HepG2 (cell line): ENCODE measurements around the gene RABGAP1L. TPM values are rescaled to one million over a fixed set of nuclear protein-coding genes. Genes with fewer than 3 reads are reported as not detected.
A peak's percentile ranks its signal among the peaks of the same experiment; 100 is the strongest.

Experiments used
- CHCHD3 ChIP-seq: sonication (generic); formaldehyde crosslinking; IDR thresholded peaks from 2 replicates; pipeline ENCODE4 v1.8.0; 2022; ENCODE audit warnings: mild to moderate bottlenecking, missing genetic modification reagents, moderate library complexity
- ELF3 ChIP-seq: IDR thresholded peaks from 2 replicates; pipeline ENCODE4 v1.6.1; 2016; ENCODE audit warnings: missing genetic modification reagents, missing compliant biosample characterization
- FOXK1 ChIP-seq: sonication (generic); formaldehyde crosslinking; IDR thresholded peaks from 2 replicates; pipeline ENCODE4 v1.4.0; 2020; ENCODE audit warnings: low read depth, missing genetic modification reagents, borderline replicate concordance
- GATAD2A ChIP-seq: IDR thresholded peaks from 2 replicates; pipeline ENCODE4 v1.6.1; 2016
- KLF6 ChIP-seq: IDR thresholded peaks from 2 replicates; pipeline ENCODE4 v1.8.0; 2016; ENCODE audit warnings: missing biosample characterization, missing genetic modification reagents
- NFIB ChIP-seq: sonication (generic); formaldehyde crosslinking; IDR thresholded peaks from 2 replicates; pipeline ENCODE4 v1.9.0; 2021; ENCODE audit warnings: missing genetic modification reagents, mild to moderate bottlenecking, borderline replicate concordance
- RFXAP ChIP-seq: sonication (generic); formaldehyde crosslinking; IDR thresholded peaks from 2 replicates; pipeline ENCODE4 v1.4.0; 2020; ENCODE audit warnings: missing genetic modification reagents, borderline replicate concordance
- SATB2 ChIP-seq: sonication (generic); formaldehyde crosslinking; IDR thresholded peaks from 2 replicates; pipeline ENCODE4 v1.5.0; 2020; ENCODE audit warnings: missing genetic modification reagents
- ZFP62 ChIP-seq: sonication (generic); formaldehyde crosslinking; IDR thresholded peaks from 2 replicates; pipeline ENCODE4 v1.4.0; 2020; ENCODE audit warnings: missing genetic modification reagents
- ZNF484 ChIP-seq: sonication (generic); formaldehyde crosslinking; IDR thresholded peaks from 2 replicates; pipeline ENCODE4 v1.5.1; 2020; ENCODE audit warnings: mild to moderate bottlenecking, low read depth, missing genetic modification reagents, borderline replicate concordance
- ZNF652 ChIP-seq: IDR thresholded peaks from 2 replicates; pipeline ENCODE4 v1.6.1; 2016; ENCODE audit warnings: low read depth, borderline replicate concordance
- ZNF782 ChIP-seq: sonication (generic); formaldehyde crosslinking; IDR thresholded peaks from 2 replicates; pipeline ENCODE4 v1.4.0; 2020; ENCODE audit warnings: missing genetic modification reagents, mild to moderate bottlenecking, borderline replicate concordance
- ZNF83 ChIP-seq: sonication (generic); formaldehyde crosslinking; IDR thresholded peaks from 2 replicates; pipeline ENCODE4 v1.4.0; 2020; ENCODE audit warnings: missing genetic modification reagents, mild to moderate bottlenecking, borderline replicate concordance
- polyA plus RNA-seq, 8 experiments: library from polyadenylated mRNA; depleted of rRNA in 3 of 8; stranded (reverse) in 7 of 8; unstranded in 1 of 8; fragments of >200 nt; fragmentation: Illumina TruSeq in 4 of 8; extraction: Trizol in 4 of 8; gene quantifications; 2 replicates each; pipeline versions ENCODE4 v1.2.1 to v1.2.3, GENCODE V29; 2011 to 2016; ENCODE audit warnings: low read depth in 4 of 8, missing spikeins in 1 of 8, mixed read lengths in 1 of 8; ENCODE audit not compliant: insufficient read depth in 1 of 8
- total RNA-seq, 5 experiments: library from RNA; depleted of rRNA; stranded (reverse); fragments of >200 nt; fragmentation: Illumina TruSeq; extraction: Trizol; gene quantifications; 2 replicates each; pipeline ENCODE4 v1.2.3, GENCODE V29; 2016; ENCODE audit warnings: low read depth in 1 of 5
- TF ChIP-seq, protein P1 (sequence below): sonication (generic); formaldehyde crosslinking; IDR thresholded peaks from 2 replicates; pipeline ENCODE4 v1.4.0; 2020; ENCODE audit warnings: missing genetic modification reagents
- TF ChIP-seq, protein P2 (sequence below), 2 experiments: IDR thresholded peaks; 2 replicates each; pipeline ENCODE4 v1.6.1; 2011 to 2012; ENCODE audit warnings: low read length in 2 of 2, borderline replicate concordance in 1 of 2, low read depth in 1 of 2, mild to moderate bottlenecking in 1 of 2, moderate library complexity in 1 of 2
- TF ChIP-seq, protein P3 (sequence below): sonication (generic); formaldehyde crosslinking; IDR thresholded peaks from 2 replicates; pipeline ENCODE4 v1.4.0; 2020; ENCODE audit warnings: missing genetic modification reagents, mild to moderate bottlenecking, borderline replicate concordance
- TF ChIP-seq, protein P4 (sequence below): sonication (generic); formaldehyde crosslinking; IDR thresholded peaks from 2 replicates; pipeline ENCODE4 v1.4.0; 2020; ENCODE audit warnings: mild to moderate bottlenecking, missing genetic modification reagents

The RABGAP1L gene
- total and polyA plus RNA-seq, 2 of the 13 experiments (the other 11 are each of a cell fraction or from before 2014, with no cell fraction given), result 7.9 to 22.6 TPM

DNA sequence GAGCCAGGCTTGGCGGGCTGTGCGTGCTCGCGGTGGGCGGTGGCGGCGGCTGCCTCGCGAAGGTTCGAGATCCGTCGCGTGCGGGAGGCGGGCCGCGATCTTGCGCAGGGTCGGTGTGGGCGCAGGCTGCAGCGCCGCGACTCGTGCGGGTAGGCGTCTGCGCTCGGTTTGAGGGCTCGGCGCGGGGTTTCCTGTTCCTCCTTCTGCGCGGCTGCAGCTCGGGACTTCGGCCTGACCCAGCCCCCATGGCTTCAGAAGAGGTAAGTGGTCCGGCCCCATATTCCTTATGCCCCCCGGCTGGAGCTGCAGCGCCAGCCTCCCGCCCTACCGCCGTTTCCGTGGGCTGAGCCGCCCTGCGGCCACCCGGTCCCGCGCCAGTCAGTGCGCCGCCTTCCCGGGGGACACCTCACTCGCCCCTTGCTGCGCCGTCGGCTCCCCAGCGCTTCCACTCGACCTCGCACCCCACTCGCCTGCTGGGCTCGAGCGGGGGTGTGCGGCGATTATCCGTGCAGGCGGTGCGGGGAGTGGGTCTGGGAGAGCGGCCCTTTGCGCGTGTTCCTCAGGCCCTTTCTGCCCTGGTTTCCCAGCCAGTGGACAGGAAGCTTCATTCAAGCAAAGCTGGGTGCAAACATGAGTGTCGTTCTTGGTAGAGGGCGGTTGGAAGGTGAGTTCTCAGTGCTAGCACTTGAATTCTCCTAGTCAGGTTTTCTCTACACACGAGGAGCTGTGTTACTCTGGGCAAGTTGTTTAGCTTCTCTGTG, 840.8 kb downstream of the RABGAP1L start, which contains the start of gene CACYBP (continued):
- TF ChIP-seq GATAD2A (CRISPR knock-in tag) (no peak), ZNF652 (CRISPR knock-in tag) (no peak), KLF6 (CRISPR knock-in tag) (peak; percentile 89), FOXK1 (CRISPR knock-in tag) (no peak), NFIB (CRISPR knock-in tag) (no peak), ZNF782 (CRISPR knock-in tag) (peak; percentile 94), CHCHD3 (CRISPR knock-in tag) (0 out of 2 replicates have a peak, but pooled peaks have one; percentile 82), RFXAP (CRISPR knock-in tag) (peak; percentile 66; the same call in 1 of the 2 replicates), ZFP62 (CRISPR knock-in tag) (no peak), ZNF484 (peak; percentile 55; the same call in 1 of the 2 replicates), SATB2 (peak; percentile 34; the same call in 1 of the 2 replicates), ELF3 (peak; percentile 14; the same call in 1 of the 2 replicates), ZNF83 (CRISPR knock-in tag) (peak; percentile 73; the same call in 1 of the 2 replicates)
- TF ChIP-seq, protein P1, sequence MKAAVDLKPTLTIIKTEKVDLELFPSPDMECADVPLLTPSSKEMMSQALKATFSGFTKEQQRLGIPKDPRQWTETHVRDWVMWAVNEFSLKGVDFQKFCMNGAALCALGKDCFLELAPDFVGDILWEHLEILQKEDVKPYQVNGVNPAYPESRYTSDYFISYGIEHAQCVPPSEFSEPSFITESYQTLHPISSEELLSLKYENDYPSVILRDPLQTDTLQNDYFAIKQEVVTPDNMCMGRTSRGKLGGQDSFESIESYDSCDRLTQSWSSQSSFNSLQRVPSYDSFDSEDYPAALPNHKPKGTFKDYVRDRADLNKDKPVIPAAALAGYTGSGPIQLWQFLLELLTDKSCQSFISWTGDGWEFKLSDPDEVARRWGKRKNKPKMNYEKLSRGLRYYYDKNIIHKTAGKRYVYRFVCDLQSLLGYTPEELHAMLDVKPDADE (CRISPR knock-in tag), result peak; percentile 96
- TF ChIP-seq, protein P2, sequence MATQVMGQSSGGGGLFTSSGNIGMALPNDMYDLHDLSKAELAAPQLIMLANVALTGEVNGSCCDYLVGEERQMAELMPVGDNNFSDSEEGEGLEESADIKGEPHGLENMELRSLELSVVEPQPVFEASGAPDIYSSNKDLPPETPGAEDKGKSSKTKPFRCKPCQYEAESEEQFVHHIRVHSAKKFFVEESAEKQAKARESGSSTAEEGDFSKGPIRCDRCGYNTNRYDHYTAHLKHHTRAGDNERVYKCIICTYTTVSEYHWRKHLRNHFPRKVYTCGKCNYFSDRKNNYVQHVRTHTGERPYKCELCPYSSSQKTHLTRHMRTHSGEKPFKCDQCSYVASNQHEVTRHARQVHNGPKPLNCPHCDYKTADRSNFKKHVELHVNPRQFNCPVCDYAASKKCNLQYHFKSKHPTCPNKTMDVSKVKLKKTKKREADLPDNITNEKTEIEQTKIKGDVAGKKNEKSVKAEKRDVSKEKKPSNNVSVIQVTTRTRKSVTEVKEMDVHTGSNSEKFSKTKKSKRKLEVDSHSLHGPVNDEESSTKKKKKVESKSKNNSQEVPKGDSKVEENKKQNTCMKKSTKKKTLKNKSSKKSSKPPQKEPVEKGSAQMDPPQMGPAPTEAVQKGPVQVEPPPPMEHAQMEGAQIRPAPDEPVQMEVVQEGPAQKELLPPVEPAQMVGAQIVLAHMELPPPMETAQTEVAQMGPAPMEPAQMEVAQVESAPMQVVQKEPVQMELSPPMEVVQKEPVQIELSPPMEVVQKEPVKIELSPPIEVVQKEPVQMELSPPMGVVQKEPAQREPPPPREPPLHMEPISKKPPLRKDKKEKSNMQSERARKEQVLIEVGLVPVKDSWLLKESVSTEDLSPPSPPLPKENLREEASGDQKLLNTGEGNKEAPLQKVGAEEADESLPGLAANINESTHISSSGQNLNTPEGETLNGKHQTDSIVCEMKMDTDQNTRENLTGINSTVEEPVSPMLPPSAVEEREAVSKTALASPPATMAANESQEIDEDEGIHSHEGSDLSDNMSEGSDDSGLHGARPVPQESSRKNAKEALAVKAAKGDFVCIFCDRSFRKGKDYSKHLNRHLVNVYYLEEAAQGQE (IDR thresholded peaks at IDR 0.05; ENCODE audit: borderline replicate concordance in 1 of 2, low read depth in 1 of 2, low read length in 2 of 2), result 0 out of 4 replicates have a peak, but pooled peaks of 1 of the 2 experiments have one; percentile 41
- TF ChIP-seq, protein P3, sequence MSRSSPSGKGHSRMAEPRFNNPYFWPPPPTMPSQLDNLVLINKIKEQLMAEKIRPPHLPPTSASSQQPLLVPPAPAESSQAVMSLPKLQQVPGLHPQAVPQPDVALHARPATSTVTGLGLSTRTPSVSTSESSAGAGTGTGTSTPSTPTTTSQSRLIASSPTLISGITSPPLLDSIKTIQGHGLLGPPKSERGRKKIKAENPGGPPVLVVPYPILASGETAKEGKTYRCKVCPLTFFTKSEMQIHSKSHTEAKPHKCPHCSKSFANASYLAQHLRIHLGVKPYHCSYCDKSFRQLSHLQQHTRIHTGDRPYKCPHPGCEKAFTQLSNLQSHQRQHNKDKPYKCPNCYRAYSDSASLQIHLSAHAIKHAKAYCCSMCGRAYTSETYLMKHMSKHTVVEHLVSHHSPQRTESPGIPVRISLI (CRISPR knock-in tag), result no peak
- TF ChIP-seq, protein P4, sequence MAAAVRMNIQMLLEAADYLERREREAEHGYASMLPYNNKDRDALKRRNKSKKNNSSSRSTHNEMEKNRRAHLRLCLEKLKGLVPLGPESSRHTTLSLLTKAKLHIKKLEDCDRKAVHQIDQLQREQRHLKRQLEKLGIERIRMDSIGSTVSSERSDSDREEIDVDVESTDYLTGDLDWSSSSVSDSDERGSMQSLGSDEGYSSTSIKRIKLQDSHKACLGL (CRISPR knock-in tag), result peak; percentile 88; the same call in 1 of the 2 replicates
